DMS114 treated with DMSO at 0.1 percent for 48 hours (cell line): ENCODE data around the gene CDHR3.

Experiments
- DNase-seq: peaks from one replicate; lab custom pipeline; 2025; ENCODE audit not compliant: unreplicated experiment; lab: John Stamatoyannopoulos, UW

CDHR3 gene

GRCh38 chr7:106062006-106062405 lies 98.9 kb downstream of the CDHR3 start:
- DNase-seq, result no peak

DNA sequence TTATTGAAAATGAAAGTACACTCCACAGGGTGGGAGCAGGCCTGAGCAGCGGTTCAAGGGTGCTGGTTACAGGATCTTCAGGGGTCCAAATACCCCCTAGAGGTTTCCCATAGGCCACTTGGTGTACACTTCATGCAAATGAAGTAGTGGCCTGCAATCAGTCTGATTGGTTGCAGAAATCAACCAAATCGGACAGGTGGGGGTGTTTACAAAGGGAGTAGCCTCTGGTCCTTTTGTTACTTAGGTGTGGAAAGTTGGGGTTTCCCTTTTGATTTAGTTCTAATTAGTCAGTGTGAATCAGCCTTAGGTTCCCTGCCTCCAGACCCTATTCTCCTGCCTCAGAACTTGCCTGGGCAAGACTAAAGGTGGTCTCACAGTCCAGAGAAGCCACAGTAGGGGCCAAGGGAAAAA lies 99.5 kb downstream of the CDHR3 start:
- DNase-seq, result no peak

GRCh38 chr7:106063024-106063423 lies 100.0 kb downstream of the CDHR3 start:
- no peak for DNase-seq

- DNase-seq, result no peak
Measured at GRCh38 chr7:106063692-106064091, 100.6 kb downstream of the CDHR3 start.

DNA sequence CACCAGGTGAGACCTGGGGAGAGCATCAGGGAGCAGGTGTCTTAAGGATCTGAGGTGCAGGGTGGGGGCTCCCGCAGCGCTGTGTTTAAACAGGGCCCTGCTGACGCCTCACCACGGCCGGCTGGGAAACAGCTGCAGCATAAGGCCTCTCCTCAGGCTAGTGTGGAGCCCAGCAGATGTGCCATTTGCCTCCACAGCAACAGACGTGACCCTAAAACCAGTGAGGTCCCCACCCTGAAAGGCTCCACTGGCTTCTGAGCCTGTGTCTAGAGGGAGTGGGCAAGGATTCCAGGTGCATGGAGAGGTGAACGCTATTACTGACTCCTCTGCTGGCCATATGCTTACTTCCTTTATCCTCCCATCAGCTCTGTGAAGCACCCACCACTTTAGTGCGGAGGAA lies 101.3 kb downstream of the CDHR3 start:
- DNase-seq, result no peak

DNA sequence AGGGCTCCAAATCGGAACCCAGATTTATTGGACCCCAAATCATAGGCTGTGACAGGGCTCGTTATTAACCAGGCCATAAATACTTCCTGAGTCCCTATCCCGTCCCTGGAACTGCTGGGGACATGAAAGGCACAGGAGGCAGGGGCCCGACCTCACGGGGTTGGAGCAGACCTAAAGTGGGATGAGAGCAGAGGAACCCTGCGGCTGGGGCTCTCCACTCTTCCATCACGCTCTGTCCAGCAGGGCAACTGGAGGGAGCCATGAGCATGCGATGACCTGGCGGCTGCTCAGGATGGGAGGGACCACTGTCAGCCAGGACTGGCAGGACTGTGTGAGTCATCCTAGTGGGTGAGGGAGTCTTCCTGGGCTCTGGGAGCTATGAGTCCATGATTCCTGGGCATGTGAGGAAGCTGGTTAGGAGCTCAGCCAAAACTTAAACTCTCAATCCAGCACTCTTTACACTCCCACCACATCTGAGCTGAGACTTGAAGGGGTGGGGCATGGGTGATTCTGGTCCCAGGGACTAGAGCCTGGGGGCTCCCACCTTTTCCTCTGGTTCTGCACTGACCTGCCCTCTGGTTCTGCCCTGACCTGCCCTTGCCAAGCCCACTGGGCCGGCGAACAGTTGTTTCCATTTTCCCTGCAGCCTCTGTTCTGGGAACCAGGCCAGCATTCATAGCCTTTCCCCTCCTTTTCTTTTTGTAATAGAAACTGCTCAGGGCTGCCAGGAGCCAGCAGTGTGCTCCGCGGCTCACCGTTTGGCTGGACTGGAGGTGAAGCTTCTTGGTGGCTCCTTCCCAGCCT lies 101.9 kb downstream of the CDHR3 start:
- DNase-seq, result no peak

DNA sequence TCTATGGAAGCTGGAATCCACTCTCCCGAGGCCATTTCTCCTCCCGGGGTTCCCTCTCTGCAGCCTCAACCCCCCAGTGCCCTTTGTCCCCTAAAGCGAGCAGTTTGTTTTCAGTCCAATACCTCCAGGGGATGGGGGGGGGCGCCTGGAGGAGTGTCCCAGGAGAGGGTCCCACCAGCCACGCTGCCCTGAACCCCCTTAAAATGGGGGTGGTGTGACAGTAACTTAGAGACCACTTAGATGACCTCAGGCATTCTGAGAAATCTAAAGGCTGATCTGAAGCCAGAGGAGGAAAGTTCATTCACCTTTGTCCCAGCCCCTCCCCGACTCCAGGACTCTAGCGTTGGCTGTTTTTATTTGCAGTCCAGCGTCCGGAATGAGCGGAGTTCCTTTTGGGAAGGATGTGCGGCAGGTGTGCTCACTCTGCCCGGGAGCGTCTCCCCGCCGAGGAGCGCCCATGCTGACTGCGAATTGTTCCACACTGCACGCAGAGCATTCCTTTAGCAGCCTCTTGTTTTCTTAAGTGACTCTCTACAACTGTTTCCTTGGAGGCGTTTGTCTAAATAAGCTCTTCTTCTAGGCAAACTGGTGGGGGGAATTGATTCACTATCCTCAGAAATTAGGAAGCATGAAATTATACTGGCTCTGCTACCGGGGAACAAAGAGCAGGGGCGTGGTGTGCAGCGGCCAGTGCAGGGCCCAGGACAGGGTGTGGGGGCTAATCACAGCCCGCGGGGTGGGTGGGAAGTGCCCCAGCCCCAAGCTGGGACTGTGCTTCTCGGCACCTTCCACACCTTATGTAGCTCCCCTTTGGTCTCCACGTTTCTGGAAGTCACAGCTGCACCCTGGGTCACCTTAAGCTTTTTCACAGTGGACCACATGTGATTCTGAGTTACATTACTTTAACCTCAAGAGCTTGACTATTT lies 102.8 kb downstream of the CDHR3 start:
- DNase-seq, result no peak

- no peak for DNase-seq
Measured at GRCh38 chr7:106067678-106068077, 104.6 kb downstream of the CDHR3 start.

- no peak for DNase-seq
Measured at GRCh38 chr7:106068538-106068961, 105.5 kb downstream of the CDHR3 start.

- DNase-seq, result no peak
Measured at GRCh38 chr7:106068986-106069385, 105.9 kb downstream of the CDHR3 start.

DNA sequence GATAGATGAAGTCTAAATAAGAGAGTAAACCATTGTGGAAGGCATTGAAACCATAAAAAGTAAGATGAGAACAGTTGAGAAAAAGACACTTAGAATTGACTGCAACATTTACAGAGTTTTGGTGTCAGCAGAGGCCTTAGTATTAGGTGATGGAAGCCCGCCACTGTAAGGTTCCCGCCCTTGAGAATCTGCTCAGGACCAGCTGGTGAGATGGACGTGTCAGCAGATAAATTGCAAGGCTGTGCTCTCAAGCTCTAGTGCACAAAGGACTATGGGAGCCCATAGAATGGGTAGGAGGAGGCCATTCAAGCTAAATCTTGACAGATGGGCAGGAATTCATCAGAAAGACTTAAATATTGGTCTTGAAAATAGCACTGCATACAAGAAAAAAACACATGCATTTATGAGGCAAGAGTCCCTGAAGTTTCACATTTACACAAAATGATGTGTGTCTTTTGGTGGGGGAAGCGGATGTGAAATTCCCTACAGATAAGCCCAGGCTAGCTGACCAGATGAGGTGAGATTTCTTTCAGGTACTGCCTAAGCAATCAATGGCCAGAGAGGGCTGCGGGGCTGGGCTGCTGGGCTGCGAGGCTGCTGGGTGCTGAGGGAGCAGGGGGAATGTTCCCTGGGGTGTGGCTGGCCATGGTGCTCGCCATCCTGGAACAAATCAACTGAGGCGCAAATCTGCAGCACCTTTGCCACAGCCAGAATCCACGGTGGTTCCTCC lies 106.6 kb downstream of the CDHR3 start:
- no peak for DNase-seq

GRCh38 chr7:106070201-106070551 lies 107.1 kb downstream of the CDHR3 start:
- DNase-seq, result no peak

GRCh38 chr7:106070567-106071254 lies 107.6 kb downstream of the CDHR3 start:
- DNase-seq, result no peak

GRCh38 chr7:106071356-106071998 lies 108.4 kb downstream of the CDHR3 start:
- no peak for DNase-seq

- DNase-seq, result no peak
Measured at GRCh38 chr7:106071999-106072714, 109.1 kb downstream of the CDHR3 start.

DNA sequence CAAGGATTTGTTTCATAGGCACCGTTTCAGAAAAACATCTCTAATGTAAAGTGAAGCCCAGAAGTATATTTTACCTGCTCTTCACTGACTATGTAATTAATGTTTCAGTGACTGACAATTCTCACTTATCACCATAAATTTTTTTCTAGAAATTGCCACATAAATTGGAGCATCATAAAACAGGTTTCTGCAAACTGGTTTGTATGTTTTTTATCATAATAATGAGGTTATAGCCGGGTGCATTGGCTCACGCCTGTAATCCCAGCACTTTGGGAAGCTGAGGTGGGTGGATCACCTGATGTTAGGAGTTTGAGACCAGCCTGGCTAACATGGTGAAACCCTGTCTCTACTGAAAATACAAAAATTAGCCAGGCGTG lies 109.6 kb downstream of the CDHR3 start:
- DNase-seq, result no peak

DNA sequence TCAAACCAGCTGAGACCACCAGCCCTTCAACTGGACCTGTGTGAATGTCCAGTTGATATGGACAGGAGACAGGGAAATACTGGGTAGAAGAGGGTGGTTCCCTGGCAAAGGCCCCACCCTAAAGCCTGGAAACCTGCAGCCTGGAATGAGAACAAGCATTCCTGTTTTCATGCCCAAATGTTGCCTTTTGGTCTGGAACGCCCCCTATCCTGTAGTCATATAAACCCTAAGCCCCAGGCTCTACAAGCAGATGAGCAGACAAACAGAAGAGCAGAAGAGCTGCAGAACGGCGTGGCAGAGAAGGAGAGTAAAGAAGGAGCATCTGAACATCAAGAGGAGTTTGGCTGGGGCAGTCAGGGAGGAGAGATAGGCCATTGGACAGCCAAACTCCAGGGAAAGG lies 110.6 kb downstream of the CDHR3 start:
- no peak for DNase-seq

GRCh38 chr7:106074257-106074656 lies 111.2 kb downstream of the CDHR3 start:
- DNase-seq, result no peak

- DNase-seq, result no peak
Measured at GRCh38 chr7:106075937-106076336, 112.9 kb downstream of the CDHR3 start.

- DNase-seq, result no peak
Measured at GRCh38 chr7:106076537-106076936, 113.5 kb downstream of the CDHR3 start.
